H1 (cell line): ENCODE data around the gene ARAP2. TPM values are rescaled to one million over a fixed set of nuclear protein-coding genes. Genes with fewer than 3 reads are reported as not detected.

Experiments
- CTCF ChIA-PET: fragments of 300-600 bp; sonication (Branson Sonifier 250); formaldehyde crosslinking; loops from one replicate; lab custom pipeline; 2021; ENCODE audit not compliant: partially characterized antibody; lab: Charles Lee
- POLR2A ChIA-PET: fragments of 300-600 bp; sonication (Branson Sonifier 250); formaldehyde crosslinking; loops from one replicate; lab custom pipeline; 2021; ENCODE audit warnings: inconsistent platforms; ENCODE audit not compliant: partially characterized antibody; lab: Charles Lee
- DNase-seq, 2 experiments: peaks; one replicate each; pipeline versions ENCODE4 v3.0.0 to v3.0.0-alpha.2; 2010 to 2022; ENCODE audit warnings: low spot score in 2 of 2, low read depth in 1 of 2, mixed read lengths in 1 of 2
- FAIRE-seq: peaks from 2 replicates; lab custom pipeline; 2011; peaks lifted over from hg19 to GRCh38; lab: Jason Lieb, UNC
- H2AFZ ChIP-seq: 2 replicates; pipeline ENCODE4 v1.8.1; 2012; ENCODE audit warnings: low read length, inconsistent platforms
- H2AK5ac ChIP-seq: 2 replicates; pipeline ENCODE4 v1.6.1; 2013; ENCODE audit warnings: low read depth, low read length
- H2BK120ac ChIP-seq: replicated peaks from 2 replicates; pipeline ENCODE3; 2013; ENCODE audit warnings: low read depth, low read length, inconsistent platforms
- H2BK12ac ChIP-seq: 2 replicates; pipeline ENCODE4 v1.6.1; 2013; ENCODE audit warnings: low read depth, low read length
- H2BK15ac ChIP-seq: 2 replicates; pipeline ENCODE4 v1.6.1; 2013; ENCODE audit warnings: low read length
- H2BK20ac ChIP-seq: 2 replicates; pipeline ENCODE4 v1.6.1; 2013; ENCODE audit warnings: low read length
- H2BK5ac ChIP-seq: 2 replicates; pipeline ENCODE4 v1.6.1; 2013; ENCODE audit warnings: low read depth, low read length
- H3K14ac ChIP-seq: 2 replicates; pipeline ENCODE4 v1.6.1; 2013; ENCODE audit warnings: inconsistent platforms; ENCODE audit not compliant: insufficient read length
- H3K18ac ChIP-seq: 2 replicates; pipeline ENCODE4 v1.6.1; 2013; ENCODE audit warnings: low read length; ENCODE audit errors: extremely low read depth
- H3K23ac ChIP-seq: 2 replicates; pipeline ENCODE4 v1.6.1; 2013; ENCODE audit warnings: inconsistent platforms; ENCODE audit not compliant: insufficient read length
- H3K23me2 ChIP-seq: 2 replicates; pipeline ENCODE4 v1.6.1; 2013; ENCODE audit warnings: low read depth, low read length
- H3K27ac ChIP-seq: 2 replicates; pipeline ENCODE4 v1.6.1; 2011; ENCODE audit warnings: low read depth, low read length, inconsistent platforms
- H3K27me3 ChIP-seq, 4 experiments: replicated peaks in 1 of 4; 1 replicate in 1 of 4; 2 replicates in 3 of 4; pipeline versions ENCODE4 v1.6.1 to v1.8.1; 2011 to 2013; ENCODE audit warnings: low read length in 3 of 4, mild to moderate bottlenecking in 3 of 4, inconsistent platforms in 2 of 4, mixed read lengths in 2 of 4, moderate library complexity in 1 of 4; ENCODE audit not compliant: control insufficient read depth in 3 of 4, insufficient read depth in 3 of 4; ENCODE audit errors: extremely low read depth in 1 of 4
- H3K36me3 ChIP-seq, 4 experiments: 2 replicates each; pipeline versions ENCODE4 v1.6.1 to v1.8.1; 2011 to 2013; ENCODE audit warnings: mild to moderate bottlenecking in 4 of 4, low read length in 3 of 4, moderate library complexity in 2 of 4, control low read depth in 1 of 4, inconsistent platforms in 1 of 4; ENCODE audit not compliant: insufficient read depth in 4 of 4, control insufficient read depth in 2 of 4
- H3K4ac ChIP-seq: replicated peaks from 2 replicates; pipeline ENCODE3; 2013; ENCODE audit warnings: low read length, low read depth, mixed read lengths, inconsistent platforms; ENCODE audit not compliant: insufficient read length
- H3K4me1 ChIP-seq, 4 experiments: replicated peaks in 1 of 4; 1 replicate in 1 of 4; 2 replicates in 3 of 4; pipeline versions ENCODE4 v1.6.1 to v1.8.1; 2011 to 2013; ENCODE audit warnings: low read length in 3 of 4, inconsistent platforms in 2 of 4, mixed read lengths in 1 of 4; ENCODE audit not compliant: insufficient read depth in 4 of 4, control insufficient read depth in 3 of 4
- H3K4me2 ChIP-seq, 2 experiments: 2 replicates each; pipeline versions ENCODE4 v1.6.1 to v1.8.1; 2011 to 2013; ENCODE audit warnings: low read depth in 2 of 2, low read length in 2 of 2, control low read depth in 1 of 2, inconsistent platforms in 1 of 2, mild to moderate bottlenecking in 1 of 2; ENCODE audit not compliant: insufficient read depth in 1 of 2
- H3K4me3 ChIP-seq, 4 experiments: fragments of 200-600, 300-600 bp in 1 of 4; sonication (generic), shearing (Covaris generic), sonication (Bioruptor Twin) in 1 of 4; 2 replicates each; pipeline versions ENCODE4 v1.5.1 to v1.8.1; 2011 to 2016; ENCODE audit warnings: low read length in 4 of 4, low read depth in 3 of 4, control low read depth in 2 of 4, inconsistent platforms in 2 of 4, mild to moderate bottlenecking in 2 of 4, mixed read lengths in 1 of 4, moderate library complexity in 1 of 4; ENCODE audit not compliant: insufficient read depth in 2 of 4; ENCODE audit errors: extremely low read depth in 1 of 4
- H3K56ac ChIP-seq: replicated peaks from 2 replicates; pipeline ENCODE3; 2013; ENCODE audit warnings: low read depth, mild to moderate bottlenecking, mixed read lengths, low read length, inconsistent platforms; ENCODE audit not compliant: insufficient read length
- H3K79me1 ChIP-seq: 2 replicates; pipeline ENCODE4 v1.6.1; 2013; ENCODE audit warnings: low read depth, low read length, control low read depth
- H3K79me2 ChIP-seq, 2 experiments: 2 replicates each; pipeline versions ENCODE4 v1.6.1 to v1.8.1; 2012 to 2013; ENCODE audit warnings: low read length in 2 of 2, mild to moderate bottlenecking in 2 of 2, inconsistent platforms in 1 of 2; ENCODE audit not compliant: insufficient read depth in 2 of 2, control insufficient read depth in 1 of 2
- H3K9ac ChIP-seq, 4 experiments: replicated peaks in 1 of 4; 1 replicate in 1 of 4; 2 replicates in 3 of 4; pipeline versions ENCODE4 v1.6.1 to v1.8.1; 2011 to 2013; ENCODE audit warnings: low read depth in 3 of 4, low read length in 3 of 4, control low read depth in 2 of 4, mild to moderate bottlenecking in 2 of 4, moderate library complexity in 2 of 4, inconsistent platforms in 1 of 4; ENCODE audit errors: extremely low read depth in 1 of 4
- H3K9me3 ChIP-seq, 2 experiments: 2 replicates each; pipeline versions ENCODE4 v1.6.1 to v1.8.1; 2012 to 2013; ENCODE audit warnings: mild to moderate bottlenecking in 2 of 2, moderate library complexity in 2 of 2, control low read depth in 1 of 2, inconsistent platforms in 1 of 2, low read depth in 1 of 2, low read length in 1 of 2, mixed read lengths in 1 of 2; ENCODE audit not compliant: insufficient read depth in 2 of 2
- H4K20me1 ChIP-seq, 2 experiments: replicated peaks in 1 of 2; 2 replicates each; pipeline versions ENCODE3 to v1.8.1; 2011 to 2013; ENCODE audit warnings: inconsistent platforms in 2 of 2, low read length in 2 of 2, mild to moderate bottlenecking in 1 of 2; ENCODE audit not compliant: insufficient read depth in 2 of 2, control insufficient read depth in 1 of 2
- H4K5ac ChIP-seq: 2 replicates; pipeline ENCODE4 v1.6.1; 2013; ENCODE audit warnings: low read length, low read depth, mixed read lengths, inconsistent platforms; ENCODE audit not compliant: insufficient read length
- H4K8ac ChIP-seq: 2 replicates; pipeline ENCODE4 v1.8.0; 2013; ENCODE audit warnings: mild to moderate bottlenecking, moderate library complexity, low read length, inconsistent platforms; ENCODE audit not compliant: insufficient read depth; ENCODE audit errors: extremely low read depth
- H4K91ac ChIP-seq: replicated peaks from 2 replicates; pipeline ENCODE3; 2013; ENCODE audit warnings: low read length, mixed read lengths, inconsistent platforms; ENCODE audit not compliant: insufficient read length
- CBX8 ChIP-seq: fragments of 300-800, 300-1000 bp; sonication (generic); IDR thresholded peaks from 2 replicates; pipeline ENCODE4 v1.7.1; 2016; ENCODE audit warnings: low read depth, low read length, borderline replicate concordance
- CTBP2 ChIP-seq: IDR thresholded peaks from 2 replicates; pipeline ENCODE4 v1.7.0; 2011; ENCODE audit warnings: borderline replicate concordance, mild to moderate bottlenecking, moderate library complexity, mixed read lengths, low read length; ENCODE audit not compliant: insufficient read depth, insufficient read length
- EGR1 ChIP-seq: IDR thresholded peaks from 2 replicates; pipeline ENCODE4 v1.6.1; 2011; ENCODE audit warnings: low read depth, low read length, borderline replicate concordance
- EZH2 ChIP-seq: fragments of 200-600 bp; sonication (generic); IDR thresholded peaks from 2 replicates; pipeline ENCODE4 v1.7.1; 2012; ENCODE audit warnings: low read depth, mild to moderate bottlenecking, moderate library complexity, low read length, inconsistent platforms; ENCODE audit not compliant: severe bottlenecking
- GTF2F1 ChIP-seq: IDR thresholded peaks from 2 replicates; pipeline ENCODE4 v1.6.1; 2012; ENCODE audit warnings: low read depth, low read length, improper control_type of control experiment, borderline replicate concordance
- HDAC2 ChIP-seq, 2 experiments: fragments of 300-600 bp in 1 of 2; sonication (generic) in 1 of 2; IDR thresholded peaks; 2 replicates each; pipeline ENCODE4 v1.6.1; 2011 to 2012; ENCODE audit warnings: low read depth in 2 of 2, low read length in 2 of 2, mild to moderate bottlenecking in 2 of 2, moderate library complexity in 2 of 2, borderline replicate concordance in 1 of 2, inconsistent platforms in 1 of 2
- JUN ChIP-seq: IDR thresholded peaks from 2 replicates; pipeline ENCODE4 v1.6.1; 2011; ENCODE audit warnings: low read depth, mild to moderate bottlenecking, improper control_type of control experiment, low read length
- POLR2AphosphoS5 ChIP-seq: IDR thresholded peaks from 2 replicates; pipeline ENCODE4 v1.6.1; 2011; ENCODE audit warnings: low read depth, low read length
- SAP30 ChIP-seq: fragments of 300-600 bp; sonication (generic); IDR thresholded peaks from 2 replicates; pipeline ENCODE4 v1.7.1; 2012; ENCODE audit warnings: low read length, moderate library complexity, mild to moderate bottlenecking, inconsistent platforms; ENCODE audit not compliant: insufficient read depth, insufficient replicate concordance
- SIRT6 ChIP-seq: IDR thresholded peaks from one replicate; pipeline ENCODE4 v1.7.1; 2012; ENCODE audit warnings: low read length, inconsistent platforms
- SP1 ChIP-seq: IDR thresholded peaks from 2 replicates; pipeline ENCODE4 v1.6.1; 2011; ENCODE audit warnings: low read depth, low read length
- SP2 ChIP-seq: IDR thresholded peaks from 2 replicates; pipeline ENCODE4 v1.6.1; 2012; ENCODE audit warnings: mild to moderate bottlenecking, low read length, inconsistent platforms
- TAF7 ChIP-seq: optimal IDR thresholded peaks from 2 replicates; pipeline ENCODE3; 2011; ENCODE audit warnings: low read depth, mild to moderate bottlenecking, inconsistent platforms, low read length, moderate library complexity, borderline replicate concordance
- TBP ChIP-seq: IDR thresholded peaks from 2 replicates; pipeline ENCODE4 v1.6.1; 2011; ENCODE audit warnings: low read depth, low read length, improper control_type of control experiment
- TCF12 ChIP-seq: IDR thresholded peaks from 2 replicates; pipeline ENCODE4 v1.6.1; 2011; ENCODE audit warnings: low read depth, mild to moderate bottlenecking, low read length
- WGBS, 2 experiments: shearing (Covaris generic) in 1 of 2; methylation state at CpG; one replicate each; pipeline versions ENCODE4 v1.1.6 to v1.1.7; 2013 to 2015; ENCODE audit warnings: low lambda C conversion rate in 2 of 2, mixed read lengths in 2 of 2, inconsistent platforms in 1 of 2, low coverage in 1 of 2, missing lambda C conversion rate in 1 of 2; ENCODE audit not compliant: insufficient replicate concordance in 2 of 2, insufficient coverage in 1 of 2, insufficient read length in 1 of 2; ENCODE audit errors: extremely low coverage in 1 of 2, missing lambda C conversion rate in 1 of 2; 5-methylcytosine and 5-hydroxymethylcytosine counted together
- polyA plus RNA-seq, 7 experiments: library from polyadenylated mRNA; depleted of rRNA in 3 of 7; stranded (reverse) in 5 of 7; unstranded in 2 of 7; fragments of >200 nt in 5 of 7; fragments of 200-250 nt in 2 of 7; gene quantifications; 1 replicate in 5 of 7; 2 replicates in 1 of 7; 4 replicates in 1 of 7; pipeline versions ENCODE4 v1.2.1 to v1.2.3, GENCODE V29; 2011 to 2013; ENCODE audit warnings: missing spikeins in 2 of 7, mixed read lengths in 2 of 7
- total RNA-seq: library from RNA; stranded (reverse); fragmentation: NEBNext Ultra II Directional; extraction: Animal tissue kit (Norgen Biotek cat#: 25700); gene quantifications from 2 replicates; pipeline ENCODE4 v1.2.1, GENCODE V29; 2021

The ARAP2 gene
- total and polyA plus RNA-seq, 2 of the 8 experiments (the other 6 are each of a cell fraction or from before 2014, with no cell fraction given), result 0.15 to 2.3 TPM

DNA sequence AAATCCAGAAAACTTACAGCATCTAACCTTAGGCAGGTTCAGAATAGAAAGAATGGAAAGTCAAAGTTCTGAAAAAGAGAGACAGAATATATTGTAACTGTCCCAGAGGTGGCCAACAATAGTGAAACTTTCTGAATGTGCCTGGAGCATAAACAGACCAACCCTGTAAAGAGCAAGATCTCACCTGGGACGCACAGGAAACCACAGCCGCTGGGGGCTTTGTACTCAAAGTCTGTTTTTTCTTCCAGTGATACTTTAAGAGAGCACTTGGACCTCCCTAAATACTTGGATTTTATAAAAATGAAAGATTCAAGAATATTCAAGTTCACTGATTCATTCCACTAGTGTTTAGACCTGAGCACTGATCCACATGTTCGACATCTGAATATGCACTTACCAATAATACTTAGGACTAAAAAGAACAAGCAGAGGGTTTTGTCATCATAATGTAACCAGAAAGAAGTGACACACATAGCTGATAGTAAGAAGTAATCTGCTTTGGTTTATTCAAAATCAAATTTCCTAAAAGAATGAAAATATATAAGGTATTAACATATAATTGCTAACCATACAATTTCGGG is 35.3 kb downstream of the ARAP2 start:
- Histone ChIP-seq H3K4me2 (no peak overlapping the region), H3K23ac (no peak overlapping the region), H3K4ac (no peak overlapping the region), H3K14ac (no peak overlapping the region), H4K91ac (no peak overlapping the region), H3K27me3 (no peaks in the 10 kb centered on the region), H3K79me2 (no peaks in the 10 kb centered on the region), H2BK12ac (no peak overlapping the region), H2BK5ac (no peak overlapping the region), H3K18ac (no peak overlapping the region), H3K4me3 (no peak overlapping the region), H3K4me1 (no peaks in the 10 kb centered on the region), H4K20me1 (no peaks in the 10 kb centered on the region), H2AK5ac (no peak overlapping the region), H3K9me3 (no peaks in the 10 kb centered on the region), H4K5ac (no peak overlapping the region), H3K27ac (no peak overlapping the region), H2AFZ (no peak overlapping the region), H3K23me2 (no peaks in the 10 kb centered on the region), H2BK20ac (no peak overlapping the region), H3K36me3 (no peaks in the 10 kb centered on the region), H2BK120ac (no peak overlapping the region), H2BK15ac (no peak overlapping the region), H4K8ac (no peak overlapping the region), H3K9ac (no peak overlapping the region), H3K79me1 (no peaks in the 10 kb centered on the region), H3K56ac (no peak overlapping the region)
- no peak for FAIRE-seq
- no peak for DNase-seq
- ChIA-PET CTCF (no interaction called here), POLR2A (no interaction called here)
- WGBS, 2 experiments, result 91% methylated on average over 4 of the region's 4 CpGs; no CpG with 5 or more reads in 1 of the 2 experiments
- TF ChIP-seq TAF7 (no peak), SP2 (no peak), TBP (no peak), EZH2 (no peak), SP1 (no peak), SIRT6 (no peak), JUN (no peak), POLR2AphosphoS5 (no peak), GTF2F1 (no peak), SAP30 (no peak), HDAC2 (IDR thresholded peaks at IDR 0.05; ENCODE audit: borderline replicate concordance in 1 of 2, low read depth in 2 of 2, low read length in 2 of 2) (no peak), TCF12 (no peak), CTBP2 (no peak), EGR1 (no peak), CBX8 (no peak)
